H9 (cell line): ENCODE data around the gene SUN2. TPM values are rescaled to one million over a fixed set of nuclear protein-coding genes. Genes with fewer than 3 reads are reported as not detected.

Experiments
- DNase-seq: peaks from one replicate; pipeline ENCODE4 v3.0.0-alpha.2; 2017
- H2AFZ ChIP-seq: one replicate; pipeline ENCODE4 v1.6.1; 2013; ENCODE audit warnings: mild to moderate bottlenecking, low read length, control low read depth, moderate library complexity
- H2AK5ac ChIP-seq: 2 replicates; pipeline ENCODE4 v1.6.1; 2013; ENCODE audit warnings: low read length, control low read depth, mixed read lengths; ENCODE audit not compliant: insufficient read length
- H2BK120ac ChIP-seq: one replicate; pipeline ENCODE4 v1.6.1; 2013; ENCODE audit warnings: low read depth, mild to moderate bottlenecking, low read length, control low read depth, inconsistent platforms; ENCODE audit not compliant: poor library complexity, severe bottlenecking
- H2BK12ac ChIP-seq: 2 replicates; pipeline ENCODE4 v1.6.1; 2013; ENCODE audit warnings: low read length, control low read depth, mixed read lengths, low read depth; ENCODE audit not compliant: insufficient read length
- H2BK15ac ChIP-seq: 2 replicates; pipeline ENCODE4 v1.6.1; 2013; ENCODE audit warnings: low read depth, low read length, control low read depth
- H2BK20ac ChIP-seq: one replicate; pipeline ENCODE4 v1.6.1; 2013; ENCODE audit warnings: low read depth, mild to moderate bottlenecking, low read length, control low read depth, inconsistent platforms; ENCODE audit not compliant: poor library complexity, severe bottlenecking
- H2BK5ac ChIP-seq: 2 replicates; pipeline ENCODE4 v1.6.1; 2013; ENCODE audit warnings: low read length, control low read depth, mixed read lengths; ENCODE audit not compliant: insufficient read length
- H3K14ac ChIP-seq: 2 replicates; pipeline ENCODE4 v1.6.1; 2013; ENCODE audit warnings: low read length, control low read depth; ENCODE audit not compliant: insufficient read depth
- H3K18ac ChIP-seq: 2 replicates; pipeline ENCODE4 v1.6.1; 2013; ENCODE audit warnings: low read depth, mild to moderate bottlenecking, mixed read lengths, low read length, control low read depth; ENCODE audit not compliant: insufficient read length
- H3K23ac ChIP-seq: 2 replicates; pipeline ENCODE4 v1.6.1; 2013; ENCODE audit warnings: low read length, control low read depth, mixed read lengths, low read depth; ENCODE audit not compliant: insufficient read length
- H3K23me2 ChIP-seq: 2 replicates; pipeline ENCODE4 v1.6.1; 2013; ENCODE audit warnings: low read depth, mild to moderate bottlenecking, mixed read lengths, low read length, control low read depth; ENCODE audit not compliant: insufficient read length, poor library complexity, severe bottlenecking
- H3K27ac ChIP-seq: 2 replicates; pipeline ENCODE4 v1.5.1; 2013; ENCODE audit warnings: low read length, control low read depth, mixed read lengths, low read depth; ENCODE audit not compliant: insufficient read length
- H3K27me3 ChIP-seq: 2 replicates; pipeline ENCODE4 v1.6.1; 2013; ENCODE audit warnings: low read length, control low read depth, inconsistent platforms; ENCODE audit not compliant: insufficient read depth
- H3K4ac ChIP-seq: 2 replicates; pipeline ENCODE4 v1.6.1; 2013; ENCODE audit warnings: low read depth, mild to moderate bottlenecking, control low read depth, inconsistent platforms, low read length, moderate library complexity
- H3K4me1 ChIP-seq: 2 replicates; pipeline ENCODE4 v1.6.1; 2013; ENCODE audit warnings: low read length, control low read depth, inconsistent platforms; ENCODE audit not compliant: insufficient read depth
- H3K4me2 ChIP-seq: 2 replicates; pipeline ENCODE4 v1.6.1; 2013; ENCODE audit warnings: low read length, control low read depth, mixed read lengths; ENCODE audit not compliant: insufficient read length, insufficient read depth
- H3K56ac ChIP-seq: 2 replicates; pipeline ENCODE4 v1.6.1; 2013; ENCODE audit warnings: low read depth, mild to moderate bottlenecking, mixed read lengths, low read length, control low read depth; ENCODE audit not compliant: insufficient read length
- H3K79me1 ChIP-seq: 2 replicates; pipeline ENCODE4 v1.6.1; 2013; ENCODE audit warnings: low read depth, mild to moderate bottlenecking, moderate library complexity, low read length, control low read depth, inconsistent platforms; ENCODE audit not compliant: insufficient read depth, poor library complexity, severe bottlenecking
- H3K79me2 ChIP-seq: 2 replicates; pipeline ENCODE4 v1.6.1; 2013; ENCODE audit warnings: low read length, control low read depth, inconsistent platforms; ENCODE audit not compliant: insufficient read depth
- H3K9ac ChIP-seq: 2 replicates; pipeline ENCODE4 v1.6.1; 2013; ENCODE audit warnings: low read length, control low read depth, mixed read lengths; ENCODE audit not compliant: insufficient read length; ENCODE audit errors: extremely low read depth
- H3K9me3 ChIP-seq: one replicate; pipeline ENCODE4 v1.6.1; 2013; ENCODE audit warnings: low read depth, low read length, inconsistent platforms; ENCODE audit not compliant: control insufficient read depth
- H3T11ph ChIP-seq: one replicate; pipeline ENCODE4 v1.6.1; 2013; ENCODE audit warnings: mild to moderate bottlenecking, low read length, control low read depth, inconsistent platforms
- H4K20me1 ChIP-seq: one replicate; pipeline ENCODE4 v1.6.1; 2013; ENCODE audit not compliant: control insufficient read depth, insufficient read length, insufficient read depth
- H4K5ac ChIP-seq: 2 replicates; pipeline ENCODE4 v1.6.1; 2013; ENCODE audit warnings: low read depth, mild to moderate bottlenecking, mixed read lengths, low read length, control low read depth; ENCODE audit not compliant: insufficient read length
- H4K8ac ChIP-seq: replicated peaks from 2 replicates; pipeline ENCODE4 v1.6.1; 2013; ENCODE audit warnings: low read length, control low read depth, mixed read lengths, low read depth; ENCODE audit not compliant: insufficient read length
- H4K91ac ChIP-seq: 2 replicates; pipeline ENCODE4 v1.6.1; 2013; ENCODE audit warnings: low read depth, mild to moderate bottlenecking, moderate library complexity, mixed read lengths, low read length, control low read depth; ENCODE audit not compliant: insufficient read length
- H3K27ac Mint-ChIP-seq, 3 experiments: 2 replicates in 2 of 3; 3 replicates in 1 of 3; pipeline ENCODE4 v1.8.0; 2020 to 2021; ENCODE audit warnings: mixed read lengths in 3 of 3, mild to moderate bottlenecking in 1 of 3, moderate library complexity in 1 of 3
- H3K27me3 Mint-ChIP-seq: 2 replicates; pipeline ENCODE4 v1.8.0; 2021; ENCODE audit warnings: low read depth, mild to moderate bottlenecking, moderate library complexity, mixed read lengths
- H3K36me3 Mint-ChIP-seq, 3 experiments: 2 replicates in 2 of 3; 3 replicates in 1 of 3; pipeline ENCODE4 v1.8.0; 2020 to 2021; ENCODE audit warnings: low read depth in 3 of 3, mixed read lengths in 3 of 3; ENCODE audit not compliant: insufficient read depth in 1 of 3
- H3K4me1 Mint-ChIP-seq, 2 experiments: 2 replicates each; pipeline ENCODE4 v1.8.0; 2020; ENCODE audit warnings: mixed read lengths in 2 of 2
- H3K4me3 Mint-ChIP-seq, 2 experiments: 2 replicates in 1 of 2; 3 replicates in 1 of 2; pipeline ENCODE4 v1.8.0; 2020 to 2021; ENCODE audit warnings: mild to moderate bottlenecking in 2 of 2, mixed read lengths in 2 of 2, moderate library complexity in 1 of 2
- H3K9me3 Mint-ChIP-seq, 2 experiments: 2 replicates in 1 of 2; 3 replicates in 1 of 2; pipeline ENCODE4 v1.8.0; 2020; ENCODE audit warnings: mild to moderate bottlenecking in 2 of 2, mixed read lengths in 2 of 2, moderate library complexity in 1 of 2
- CTCF ChIP-seq: fragments of 200-600 bp; sonication (generic); conservative IDR thresholded peaks from 3 replicates; pipeline ENCODE4 v1.8.0; 2021; ENCODE audit warnings: antibody characterized with exemption, mild to moderate bottlenecking
- WGBS: extraction: QIAGEN DNeasy Blood & Tissue Kit; methylation state at CpG from one replicate; pipeline ENCODE4 v1.1.7; 2013; ENCODE audit warnings: missing lambda C conversion rate, low lambda C conversion rate, mixed read lengths; ENCODE audit not compliant: insufficient read length; ENCODE audit errors: extremely low coverage; 5-methylcytosine and 5-hydroxymethylcytosine counted together
- total RNA-seq: library from RNA; stranded (reverse); gene quantifications from 2 replicates; pipeline ENCODE4 v1.2.1, GENCODE V29; 2021

Gene SUN2
- total RNA-seq, 1 experiment from 2014 or later = 12.0 TPM

- H3K4me1 ChIP-seq = peaks cover 5% of the 10 kb centered on the region
- DNase-seq = no peak
- H3K27me3 ChIP-seq = no peaks in the 10 kb centered on the region
- no peak overlapping the region for H2BK20ac ChIP-seq
- no peak overlapping the region for H4K8ac ChIP-seq
- H3K56ac ChIP-seq = no peak overlapping the region
- Mint-ChIP-seq H3K27ac (peak overlapping the region in 2 of 3 experiments; percentile 0 to 1; a peak in 3 of 7 replicates), H3K36me3 (peaks cover 7 to 28% (median 23%) of the 10 kb centered on the region in 3 experiments; a peak in 6 of 7 replicates), H3K4me3 (no peak overlapping the region), H3K27me3 (no peaks in the 10 kb centered on the region; the same call in 1 of the 2 replicates), H3K9me3 (no peaks in the 10 kb centered on the region), H3K4me1 (peaks cover 37 to 41% of the 10 kb centered on the region in 2 experiments)
- H2BK12ac ChIP-seq = no peak overlapping the region
- peaks cover 3% of the 10 kb centered on the region for H3K79me1 ChIP-seq
- H4K20me1 ChIP-seq = no peaks in the 10 kb centered on the region
- H2AK5ac ChIP-seq = no peak overlapping the region
- H3T11ph ChIP-seq = no peak overlapping the region
- H3K79me2 ChIP-seq = peaks cover 9% of the 10 kb centered on the region
- H3K23ac ChIP-seq = no peak overlapping the region
- H3K23me2 ChIP-seq = peaks cover 10% of the 10 kb centered on the region
- no CpG with 5 or more reads among the region's 3 CpGs for WGBS
- H3K9ac ChIP-seq = no peak overlapping the region
- no peak overlapping the region for H4K91ac ChIP-seq
- H3K18ac ChIP-seq = no peak overlapping the region
- H4K5ac ChIP-seq = no peak overlapping the region
- H3K27ac ChIP-seq = no peak overlapping the region
- no peak overlapping the region for H2AFZ ChIP-seq
- no peak overlapping the region for H3K4ac ChIP-seq
- H2BK15ac ChIP-seq = no peak overlapping the region
- TF ChIP-seq CTCF = no peak
- no peak overlapping the region for H2BK5ac ChIP-seq
- no peak overlapping the region for H3K4me2 ChIP-seq
- no peaks in the 10 kb centered on the region for H3K9me3 ChIP-seq
- H3K14ac ChIP-seq = no peak overlapping the region
- H2BK120ac ChIP-seq = no peak overlapping the region
Measured at GRCh38 chr22:38696606-38697424, 59.0 kb downstream of the SUN2 start.
